Ectodermal cell (in vitro differentiated cells): ENCODE data around the gene AXDND1.
"Not testable (repeated sequence)": the region's sequence is repeated elsewhere in the genome, so short reads cannot be mapped to it uniquely, and the experiment has no call there.

Source experiments
- H3K27ac ChIP-seq: 2 replicates; pipeline ENCODE4 v1.7.0; 2013; ENCODE audit warnings: mild to moderate bottlenecking, low read depth, low read length; ENCODE audit not compliant: insufficient read depth, poor library complexity, severe bottlenecking
- H3K27me3 ChIP-seq: 2 replicates; pipeline ENCODE4 v1.7.0; 2013; ENCODE audit warnings: mild to moderate bottlenecking, low read length; ENCODE audit not compliant: insufficient read depth, control insufficient read depth, poor library complexity, severe bottlenecking
- H3K36me3 ChIP-seq: one replicate; pipeline ENCODE4 v1.7.0; 2013; ENCODE audit warnings: low read length; ENCODE audit not compliant: control insufficient read depth, insufficient read depth
- H3K4me1 ChIP-seq: one replicate; pipeline ENCODE4 v1.7.0; 2013; ENCODE audit warnings: low read length; ENCODE audit not compliant: control insufficient read depth, insufficient read depth
- H3K4me3 ChIP-seq: 2 replicates; pipeline ENCODE4 v1.7.0; 2013; ENCODE audit warnings: low read depth, low read length, control low read depth; ENCODE audit not compliant: insufficient read depth
- H3K9me3 ChIP-seq: 2 replicates; pipeline ENCODE4 v1.7.0; 2013; ENCODE audit warnings: mild to moderate bottlenecking, low read length, moderate library complexity; ENCODE audit not compliant: control insufficient read depth
- WGBS, 2 experiments: methylation state at CpG; one replicate each; pipeline ENCODE4 v1.1.7; 2013; ENCODE audit warnings: missing lambda C conversion rate in 2 of 2; 5-methylcytosine and 5-hydroxymethylcytosine counted together

Gene AXDND1

DNA sequence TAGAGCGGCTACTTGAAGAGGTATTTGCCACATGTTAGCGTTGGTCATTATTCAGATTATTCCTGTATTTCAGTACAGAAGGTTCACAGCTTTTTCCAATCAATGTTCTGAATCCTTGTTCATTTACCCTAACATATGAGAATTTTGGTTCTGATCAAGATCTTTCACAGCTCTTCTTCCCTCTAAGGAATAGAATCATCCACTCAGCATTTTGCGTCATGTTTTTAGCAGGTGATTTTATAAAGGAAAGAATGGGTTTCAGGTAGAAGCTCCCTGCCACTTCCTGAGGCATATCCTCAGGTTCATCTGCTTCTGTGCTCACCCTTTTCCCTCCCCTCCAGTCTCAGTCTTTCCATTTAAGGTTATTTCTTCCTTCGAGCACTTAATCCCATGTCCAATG lies 143.6 kb downstream of the AXDND1 start:
- no peak overlapping the region for H3K27ac ChIP-seq
- WGBS, 2 experiments = 67 to 72% methylated on average over 3 to 4 of the region's 4 CpGs
- no peak overlapping the region for H3K4me3 ChIP-seq
- H3K27me3 ChIP-seq = no peaks in the 10 kb centered on the region
- no peaks in the 10 kb centered on the region for H3K9me3 ChIP-seq
- no peaks in the 10 kb centered on the region for H3K36me3 ChIP-seq
- no peaks in the 10 kb centered on the region for H3K4me1 ChIP-seq

DNA sequence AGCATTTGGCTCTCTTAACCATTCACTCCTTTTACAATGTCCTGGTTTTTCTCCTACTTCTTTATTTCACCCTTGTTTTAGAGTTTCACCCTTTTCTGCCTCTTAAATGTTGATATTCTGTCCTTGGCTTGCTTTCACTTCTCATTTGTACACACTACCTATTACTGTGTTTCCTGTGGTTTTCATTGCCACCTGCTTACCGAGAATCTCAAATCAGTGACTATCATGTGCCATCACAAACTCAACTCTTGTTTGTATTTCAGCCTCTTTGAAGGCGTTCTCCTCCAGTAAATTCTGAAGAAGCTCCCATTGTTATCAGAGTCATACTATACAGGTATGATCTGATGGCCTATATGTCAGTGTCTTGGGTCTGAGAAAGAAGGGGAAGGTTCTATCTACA lies 144.3 kb downstream of the AXDND1 start:
- H3K4me1 ChIP-seq = no peaks in the 10 kb centered on the region
- WGBS, 2 experiments = 47 to 50% methylated on average over 2 of the region's 2 CpGs
- no peak overlapping the region for H3K4me3 ChIP-seq
- H3K27me3 ChIP-seq = no peaks in the 10 kb centered on the region
- H3K27ac ChIP-seq = no peak overlapping the region
- no peaks in the 10 kb centered on the region for H3K9me3 ChIP-seq
- no peaks in the 10 kb centered on the region for H3K36me3 ChIP-seq

- H3K27me3 ChIP-seq = no peaks in the 10 kb centered on the region
- H3K4me3 ChIP-seq = no peak overlapping the region
- H3K27ac ChIP-seq = no peak overlapping the region
- H3K9me3 ChIP-seq = no peaks in the 10 kb centered on the region
- 82 to 84% methylated on average over 11 of the region's 11 CpGs for WGBS, 2 experiments
- H3K36me3 ChIP-seq = no peaks in the 10 kb centered on the region
- H3K4me1 ChIP-seq = no peaks in the 10 kb centered on the region
Observed at GRCh38 chr1:179516976-179517705, 151.4 kb downstream of the AXDND1 start.

GRCh38 chr1:179518544-179518943 lies 152.8 kb downstream of the AXDND1 start:
- H3K4me3 ChIP-seq, H3K27ac ChIP-seq, H3K36me3 ChIP-seq, H3K27me3 ChIP-seq, H3K4me1 ChIP-seq, H3K9me3 ChIP-seq: not testable (repeated sequence)
- WGBS, 2 experiments = 90 to 100% methylated on average over 1 of the region's 1 CpG

DNA sequence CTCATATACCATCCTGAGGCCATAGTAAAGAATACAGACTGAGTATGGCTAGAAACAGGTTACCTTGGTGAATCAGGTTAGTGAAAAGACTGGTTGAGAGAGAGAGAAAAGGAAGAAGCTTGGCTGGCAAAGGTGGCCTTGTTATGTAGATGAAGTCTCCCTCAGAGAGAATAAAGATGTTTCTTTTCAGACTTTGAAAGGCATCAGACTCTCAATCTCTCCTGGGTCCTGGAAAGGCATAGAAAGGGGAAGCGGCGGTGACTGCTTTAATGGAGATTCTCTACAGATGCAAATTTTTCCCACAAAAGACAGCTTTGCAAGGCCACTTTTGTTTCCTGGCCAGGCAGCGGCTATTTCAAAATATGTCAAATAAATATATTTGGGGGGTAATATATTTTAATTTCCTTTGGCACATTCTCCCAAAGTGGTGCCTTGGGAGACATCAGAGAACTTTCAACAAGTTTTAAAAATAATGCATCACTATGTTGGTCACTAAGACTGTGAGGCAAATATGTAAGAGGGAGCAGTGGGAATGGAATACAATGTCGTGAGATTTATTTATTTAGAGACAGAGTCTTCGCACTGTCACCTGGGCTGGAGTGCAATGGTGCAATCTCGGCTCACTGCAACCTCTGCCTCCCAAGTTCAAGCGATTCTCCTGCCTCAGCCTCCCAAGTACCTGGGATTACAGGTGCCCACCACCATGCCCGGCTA lies 163.9 kb downstream of the AXDND1 start:
- Histone ChIP-seq H3K9me3 (no peaks in the 10 kb centered on the region), H3K4me3 (no peak overlapping the region), H3K4me1 (peaks cover 2% of the 10 kb centered on the region), H3K27ac (no peak overlapping the region), H3K36me3 (no peaks in the 10 kb centered on the region), H3K27me3 (no peaks in the 10 kb centered on the region)
- 54 to 56% methylated on average over 7 to 8 of the region's 8 CpGs for WGBS, 2 experiments

- 70 to 73% methylated on average over 1 of the region's 1 CpG for WGBS, 2 experiments
- Histone ChIP-seq H3K36me3 (no peaks in the 10 kb centered on the region), H3K27ac (no peak overlapping the region)
Observed at GRCh38 chr1:179530352-179530751, 164.6 kb downstream of the AXDND1 start.

GRCh38 chr1:179541774-179542173 lies 176.0 kb downstream of the AXDND1 start:
- WGBS, 2 experiments = 88% methylated on average over 1 of the region's 2 CpGs; no CpG with 5 or more reads in 1 of the 2 experiments
- Histone ChIP-seq H3K4me1 (no peaks in the 10 kb centered on the region), H3K27me3 (no peaks in the 10 kb centered on the region), H3K27ac (no peak overlapping the region), H3K9me3 (peaks cover 3% of the 10 kb centered on the region), H3K4me3 (no peak overlapping the region), H3K36me3 (no peaks in the 10 kb centered on the region)

More at GRCh38 chr1:179530352-179530751, 164.6 kb downstream of the AXDND1 start:
- no peak overlapping the region for H3K4me3 ChIP-seq
- no peaks in the 10 kb centered on the region for H3K4me1 ChIP-seq
- H3K9me3 ChIP-seq = no peaks in the 10 kb centered on the region
- no peaks in the 10 kb centered on the region for H3K27me3 ChIP-seq

DNA sequence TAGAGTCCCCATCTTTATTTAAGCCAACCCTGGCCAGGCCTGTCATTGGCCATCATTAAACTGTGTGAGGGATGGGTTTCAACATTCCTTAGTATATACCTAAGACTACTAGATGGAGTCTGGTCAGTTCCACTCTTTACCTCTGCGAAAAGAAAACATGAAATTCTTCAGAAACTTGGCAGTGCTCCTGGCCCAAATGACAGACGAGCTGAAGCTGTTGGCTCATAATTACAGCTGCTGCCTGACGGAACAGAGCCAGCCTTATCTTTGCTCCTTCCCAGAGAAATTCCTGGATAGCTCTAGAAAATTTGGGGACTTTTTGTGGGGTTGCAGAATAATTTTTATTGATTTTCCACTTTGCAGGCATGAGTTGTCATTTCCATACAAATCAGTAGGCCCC lies 179.6 kb downstream of the AXDND1 start:
- Histone ChIP-seq H3K9me3 (peaks cover 3% of the 10 kb centered on the region), H3K4me3 (no peak overlapping the region), H3K27me3 (no peaks in the 10 kb centered on the region), H3K27ac (no peak overlapping the region), H3K4me1 (no peaks in the 10 kb centered on the region), H3K36me3 (no peaks in the 10 kb centered on the region)
- WGBS, 2 experiments = 86 to 94% methylated on average over 3 of the region's 3 CpGs

DNA sequence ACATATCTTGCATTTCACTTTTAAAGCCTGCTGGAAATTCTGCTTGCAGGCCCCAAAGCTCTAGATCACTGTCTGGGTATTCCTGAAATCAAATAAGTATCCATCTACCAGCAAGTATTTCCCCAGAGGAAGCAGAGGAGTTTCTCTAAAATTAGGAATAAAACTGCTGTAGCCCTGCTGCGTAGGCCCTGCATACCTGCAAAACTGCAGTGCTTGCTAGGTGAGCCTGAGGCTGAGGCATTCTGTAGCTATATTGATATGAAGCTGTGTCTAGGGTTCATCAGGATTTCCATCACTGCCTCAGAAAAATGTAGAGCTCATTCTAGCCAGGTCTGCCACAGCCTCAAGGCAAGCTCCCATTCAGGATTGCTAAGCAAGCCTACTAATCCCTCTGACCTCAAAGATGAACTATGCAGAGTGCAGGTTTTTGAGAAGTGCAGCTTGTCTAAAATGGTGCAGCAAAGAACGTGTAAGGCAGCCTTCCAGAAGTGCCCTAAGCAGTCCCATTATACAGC lies 181.3 kb downstream of the AXDND1 start:
- Histone ChIP-seq H3K4me1 (no peaks in the 10 kb centered on the region), H3K9me3 (no peaks in the 10 kb centered on the region), H3K4me3 (no peak overlapping the region), H3K36me3 (no peaks in the 10 kb centered on the region), H3K27ac (no peak overlapping the region), H3K27me3 (no peaks in the 10 kb centered on the region)
- WGBS, 2 experiments = 93 to 95% methylated on average over 2 of the region's 2 CpGs

DNA sequence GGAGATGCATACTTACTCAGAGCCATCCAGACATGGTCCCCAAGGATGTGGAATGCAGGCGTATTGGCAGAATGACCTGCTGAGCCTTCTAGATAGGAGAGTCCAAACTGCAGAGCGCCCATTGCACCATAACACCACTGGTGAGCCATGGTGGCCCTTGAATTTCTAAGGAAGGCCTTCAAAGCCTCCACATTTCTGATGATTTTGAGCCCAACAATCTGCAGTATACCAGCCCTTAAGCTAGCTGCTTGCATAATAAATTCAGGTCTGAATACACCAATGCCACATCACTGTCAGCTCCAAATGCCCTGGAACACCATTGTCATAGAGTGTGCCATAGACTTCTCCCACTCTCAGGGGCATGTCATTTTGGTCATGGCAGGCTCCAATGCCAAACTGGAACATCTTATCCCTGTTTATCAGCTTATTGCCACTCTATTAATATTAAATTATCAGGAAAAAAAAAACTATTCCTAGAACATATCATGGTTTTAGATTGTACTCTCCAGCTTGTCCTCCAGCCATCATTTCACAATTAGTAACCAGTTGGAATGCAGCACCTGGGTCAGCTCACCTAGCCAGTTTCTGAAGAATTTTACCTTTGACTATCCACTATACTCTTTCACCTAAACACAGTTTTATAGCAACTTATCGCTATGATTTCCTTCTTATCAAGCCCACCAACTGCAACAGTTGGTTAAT lies 183.0 kb downstream of the AXDND1 start:
- Histone ChIP-seq H3K4me3 (no peak overlapping the region), H3K36me3 (no peaks in the 10 kb centered on the region), H3K4me1 (no peaks in the 10 kb centered on the region), H3K27ac (no peak overlapping the region), H3K9me3 (no peaks in the 10 kb centered on the region), H3K27me3 (no peaks in the 10 kb centered on the region)
- 63 to 64% methylated on average over 3 of the region's 3 CpGs for WGBS, 2 experiments
